LNCaP clone FGC (cell line): ENCODE results near the gene THOC1.

Experiments
- DNase-seq: peaks from one replicate; pipeline ENCODE4 v3.0.0-alpha.2; 2011; ENCODE audit warnings: low read depth
- H3K4me3 ChIP-seq: 2 replicates; pipeline ENCODE4 v1.5.1; 2011; ENCODE audit warnings: mild to moderate bottlenecking, low read depth, low read length, control low read depth
- CTCF ChIP-seq: IDR thresholded peaks from 2 replicates; pipeline ENCODE4 v1.5.1; 2012; ENCODE audit warnings: mild to moderate bottlenecking; ENCODE audit not compliant: control insufficient read depth, insufficient read depth; ENCODE audit errors: extremely low read depth

Gene THOC1

GRCh38 chr18:245282-245847 is 22.5 kb downstream of the THOC1 start:
- no peak overlapping the region for H3K4me3 ChIP-seq
- no peak for DNase-seq
- TF ChIP-seq CTCF: no peak

- no peak for TF ChIP-seq CTCF
- DNase-seq: no peak
Observed at GRCh38 chr18:240175-240574, 27.7 kb downstream of the THOC1 start.

GRCh38 chr18:231563-231962 is 36.3 kb downstream of the THOC1 start:
- DNase-seq: no peak
- TF ChIP-seq CTCF: no peak
- H3K4me3 ChIP-seq: no peak overlapping the region

More at GRCh38 chr18:240175-240574, 27.7 kb downstream of the THOC1 start:
- H3K4me3 ChIP-seq: no peak overlapping the region

GRCh38 chr18:228586-228985 is 39.3 kb downstream of the THOC1 start:
- H3K4me3 ChIP-seq: no peak overlapping the region
- DNase-seq: no peak
- TF ChIP-seq CTCF: no peak

- no peak for TF ChIP-seq CTCF
- DNase-seq: no peak
- H3K4me3 ChIP-seq: no peak overlapping the region
Observed at GRCh38 chr18:227902-228301, 39.9 kb downstream of the THOC1 start.

GRCh38 chr18:227374-227773 is 40.5 kb downstream of the THOC1 start:
- H3K4me3 ChIP-seq: no peak overlapping the region
- TF ChIP-seq CTCF: no peak
- DNase-seq: no peak

- no peak for DNase-seq
- no peak for TF ChIP-seq CTCF
- H3K4me3 ChIP-seq: no peak overlapping the region
Observed at GRCh38 chr18:225745-226144, 42.1 kb downstream of the THOC1 start.
